Measurements from ENCODE around the gene OR10W1.

OR10W1 gene

DNA sequence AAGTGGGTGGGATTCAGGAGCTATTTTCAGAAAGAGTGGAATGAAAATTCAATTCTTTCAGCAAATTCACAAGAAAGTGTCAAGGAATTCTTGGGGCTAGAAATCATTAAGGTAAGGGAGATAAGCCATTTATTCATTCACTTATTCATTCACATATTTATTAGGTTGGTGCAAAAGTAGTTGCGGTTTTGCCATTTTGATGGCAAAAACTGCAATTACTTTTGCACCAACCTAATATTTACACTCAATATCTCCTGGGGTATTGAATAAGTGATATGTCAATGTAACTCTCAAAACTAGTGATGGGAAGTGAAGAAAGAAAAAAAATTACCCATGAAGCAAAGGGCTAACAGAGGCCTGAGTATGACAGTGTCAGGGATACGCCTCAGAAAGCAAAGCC, at the start of gene OR10W1:
OR10W1 (minus strand) TSS at position 119 of the 400 bp plus-strand sequence. CDS start 402 bp downstream, outside the sequence.
- DNase-seq (ENCODE audit: low read depth), result no peak

- peak; percentile 64 for DNase-seq (ENCODE audit: low read depth)
Measured at GRCh38 chr11:58316142-58316541, 48.1 kb upstream of the OR10W1 start.

GRCh38 chr11:58301576-58301975, 33.5 kb upstream of the OR10W1 start:
- peak; percentile 76 for DNase-seq (ENCODE audit: low read depth)

DNA sequence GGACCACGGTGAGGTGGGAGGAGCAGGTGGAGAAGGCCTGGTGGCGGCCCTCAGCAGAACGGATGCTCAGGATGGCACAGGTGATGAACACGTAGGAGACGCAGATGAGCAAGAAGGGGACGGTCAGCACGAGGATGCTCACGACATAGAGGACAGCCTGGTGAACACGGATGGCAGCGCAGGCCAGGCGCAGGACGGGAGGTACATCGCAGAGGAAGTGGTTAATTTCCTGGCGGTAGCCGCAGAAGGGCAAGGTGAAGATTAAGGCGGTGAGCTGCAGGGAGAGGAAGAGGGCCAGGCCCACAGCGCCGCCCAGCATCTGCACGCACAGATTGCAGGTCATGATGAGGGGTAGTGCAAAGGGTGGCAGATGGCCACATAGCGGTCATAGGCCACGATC, 24.0 kb upstream of the OR10W1 start:
- no peak for DNase-seq (ENCODE audit: low read depth)

DNA sequence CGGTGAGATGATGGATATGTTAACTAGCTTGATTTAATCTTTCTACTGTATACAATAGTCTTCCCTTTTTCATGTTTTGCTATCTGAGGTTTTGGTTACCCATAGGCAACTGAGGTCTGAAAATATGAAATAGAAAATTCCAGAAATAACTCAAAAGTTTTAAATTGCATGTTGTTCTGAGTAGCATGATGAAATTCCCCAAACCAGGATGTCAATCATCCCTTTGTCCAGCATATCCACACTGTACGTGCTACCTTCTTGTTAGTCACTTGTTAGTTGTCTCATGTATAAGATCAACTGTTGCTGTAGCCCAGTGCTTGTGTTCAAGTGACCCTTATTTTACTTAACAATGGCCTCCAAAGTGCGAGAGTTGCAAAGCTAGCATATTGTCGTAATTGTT, 21.2 kb upstream of the OR10W1 start:
- DNase-seq (ENCODE audit: low read depth), result no peak

DNA sequence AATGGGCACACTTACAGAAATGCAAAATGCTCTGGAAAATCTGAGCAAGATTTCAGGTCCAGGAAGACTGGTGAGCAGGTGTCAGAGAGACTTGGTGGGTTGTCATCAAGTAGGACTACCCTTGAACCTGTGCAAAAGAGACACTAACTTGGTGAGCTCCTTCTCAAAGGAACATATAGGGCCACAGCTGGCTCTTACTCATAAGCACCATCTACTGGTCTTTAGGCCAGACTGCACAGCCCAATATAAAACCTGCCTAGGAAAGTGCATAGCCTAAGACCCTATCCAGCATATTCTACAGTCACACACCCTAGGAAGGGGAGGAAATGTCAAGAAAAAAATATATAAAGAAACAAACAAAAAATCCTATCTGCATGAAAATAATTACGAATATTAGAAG, 18.2 kb upstream of the OR10W1 start:
- DNase-seq (ENCODE audit: low read depth), result no peak

DNA sequence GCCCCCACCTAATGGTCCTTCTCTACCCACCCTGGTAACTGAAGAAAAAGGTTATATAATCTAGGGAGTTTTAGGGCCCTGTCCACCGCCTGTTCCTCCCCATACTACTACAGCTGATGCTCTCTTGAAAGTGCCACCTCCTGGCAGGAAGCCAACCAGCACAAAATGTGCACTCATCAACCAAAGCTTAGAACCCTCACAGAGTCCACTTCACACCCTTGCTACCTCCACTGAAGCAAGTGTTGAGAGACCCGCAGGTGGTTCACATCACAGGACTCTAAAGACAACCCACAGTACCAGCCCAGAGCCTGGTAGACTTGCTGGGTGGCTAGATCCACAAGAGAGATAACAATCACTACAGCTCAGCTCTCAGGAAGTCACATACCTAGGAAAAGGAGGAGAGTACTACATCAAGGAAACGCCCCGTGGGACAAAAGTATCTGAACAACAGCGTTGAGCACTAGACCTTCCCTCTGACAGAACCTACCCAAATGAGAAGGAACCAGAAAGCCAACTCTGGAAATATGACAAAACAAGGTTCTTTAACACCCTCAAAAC, 17.5 kb upstream of the OR10W1 start:
- no peak for DNase-seq (ENCODE audit: low read depth)

DNA sequence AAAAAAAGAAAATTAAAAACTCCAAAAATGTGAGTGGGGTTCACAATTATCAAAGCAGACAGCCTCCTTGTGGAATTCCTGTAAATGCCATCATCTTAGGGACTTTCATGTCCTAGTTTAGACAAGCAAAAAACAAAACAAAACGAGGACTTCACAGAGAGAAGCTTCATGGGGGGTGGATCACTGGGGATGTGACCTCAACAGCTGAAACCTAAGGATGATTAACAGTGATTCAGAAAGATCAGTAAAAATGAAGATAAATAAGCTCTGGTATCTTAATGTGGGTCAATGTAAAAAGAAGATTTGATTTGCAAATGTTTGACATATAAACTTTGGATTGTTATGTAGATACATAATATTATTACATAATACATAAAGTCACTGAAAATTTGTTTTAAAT, 8.1 kb upstream of the OR10W1 start:
- no peak for DNase-seq (ENCODE audit: low read depth)

- no peak for DNase-seq (ENCODE audit: low read depth)
Measured at GRCh38 chr11:58275002-58275401, 6.9 kb upstream of the OR10W1 start.

DNA sequence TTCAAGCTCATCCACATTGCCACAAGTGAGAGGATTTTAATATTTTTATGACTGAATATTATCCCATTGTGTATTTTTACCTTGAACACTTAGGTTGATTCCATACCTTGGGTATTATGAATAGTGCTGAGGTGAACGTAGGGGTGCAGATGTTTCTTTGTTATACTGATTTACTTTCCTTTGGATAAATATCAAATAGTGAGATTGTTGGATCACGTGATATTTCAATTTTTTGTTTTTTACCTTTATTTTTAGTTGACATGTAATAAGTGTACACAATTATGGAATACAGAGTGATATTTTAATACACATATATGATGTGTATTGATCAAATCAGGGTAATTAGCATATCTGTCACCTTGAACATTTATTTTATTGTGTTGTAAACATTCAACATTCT, 8.1 kb downstream of the OR10W1 start:
- DNase-seq (ENCODE audit: low read depth), result no peak

DNA sequence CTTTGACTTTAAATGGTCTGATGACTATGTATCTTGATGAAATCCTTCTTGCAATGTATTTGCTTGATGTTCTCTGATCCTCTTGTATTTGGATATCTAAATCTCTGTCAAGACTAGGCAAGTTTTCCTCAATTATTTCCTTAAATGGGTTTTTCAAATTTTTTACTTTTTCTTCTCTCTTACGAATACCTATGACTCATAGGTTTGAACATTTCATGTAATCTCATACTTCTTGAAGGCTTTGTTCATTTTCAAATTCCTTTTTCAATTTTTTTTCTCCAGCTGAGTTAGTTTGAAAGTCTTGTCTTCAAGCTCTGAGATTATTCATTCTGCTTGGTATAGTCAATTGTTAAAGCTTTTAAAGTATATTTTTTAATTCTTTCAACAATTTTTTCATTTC, 13.1 kb downstream of the OR10W1 start:
- DNase-seq (ENCODE audit: low read depth), result no peak

GRCh38 chr11:58243954-58244353, 24.1 kb downstream of the OR10W1 start:
- no peak for DNase-seq (ENCODE audit: low read depth)

GRCh38 chr11:58227956-58228615, 40.0 kb downstream of the OR10W1 start:
- no peak for DNase-seq (ENCODE audit: low read depth)

- no peak for DNase-seq (ENCODE audit: low read depth)
Measured at GRCh38 chr11:58222721-58223120, 45.3 kb downstream of the OR10W1 start.
